ENCODE data around the gene FAM184A.
"Not testable (repeated sequence)": the region's sequence is repeated elsewhere in the genome, so short reads cannot be mapped to it uniquely, and the experiment has no call there.

FAM184A gene

GRCh38 chr6:119052987-119053386 is 25.5 kb downstream of the FAM184A start:
- no peak for DNase-seq

DNA sequence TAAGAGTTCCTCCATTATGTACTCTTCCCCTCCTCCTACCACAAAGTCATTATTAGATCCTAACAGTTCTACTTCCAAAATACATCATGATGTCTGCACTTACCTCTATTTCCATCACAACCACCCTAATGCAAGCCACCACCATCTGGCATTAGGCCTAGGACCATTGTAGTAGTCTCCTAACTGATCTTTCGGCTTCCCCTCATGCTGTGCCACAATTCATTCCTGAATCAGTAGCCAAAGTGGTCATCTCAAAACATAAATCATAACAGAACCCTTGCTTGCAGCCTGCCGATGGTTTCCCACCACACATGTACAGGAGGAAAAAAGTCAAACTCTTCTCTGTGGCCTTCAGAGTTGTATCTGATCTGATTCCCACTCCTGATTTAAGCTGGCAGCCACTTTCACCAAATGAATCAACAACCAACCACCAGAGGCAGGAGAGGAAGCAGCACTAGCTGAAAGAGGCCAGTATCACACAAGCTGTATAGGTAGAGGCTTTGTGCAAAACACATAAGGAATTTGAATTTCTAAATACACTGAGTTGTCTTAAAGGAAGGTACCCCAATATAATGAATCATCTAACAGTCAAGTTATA is 26.1 kb downstream of the FAM184A start:
- peak; percentile 14 for DNase-seq

DNA sequence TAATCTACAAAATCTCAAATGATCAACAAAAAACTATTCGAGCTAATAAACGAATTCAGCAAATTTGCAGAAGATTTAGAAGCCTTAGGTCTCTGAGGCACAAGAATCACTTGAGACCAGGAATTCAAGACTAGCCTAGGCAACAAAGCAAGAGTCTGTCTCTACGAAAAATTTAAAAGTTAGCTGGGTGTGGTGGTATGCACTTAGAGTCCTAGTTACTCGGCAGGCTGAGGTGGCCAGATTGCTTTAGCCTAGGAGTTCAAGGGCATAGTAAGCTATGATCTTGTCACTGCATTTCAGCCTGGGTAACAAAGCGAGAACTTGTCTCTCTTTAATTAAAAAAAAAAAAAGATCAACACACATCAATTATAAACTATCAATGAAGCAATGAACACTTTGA is 34.2 kb downstream of the FAM184A start:
- DNase-seq, result no peak

- no peak for DNase-seq
Observed at GRCh38 chr6:119043783-119044182, 34.7 kb downstream of the FAM184A start.

DNA sequence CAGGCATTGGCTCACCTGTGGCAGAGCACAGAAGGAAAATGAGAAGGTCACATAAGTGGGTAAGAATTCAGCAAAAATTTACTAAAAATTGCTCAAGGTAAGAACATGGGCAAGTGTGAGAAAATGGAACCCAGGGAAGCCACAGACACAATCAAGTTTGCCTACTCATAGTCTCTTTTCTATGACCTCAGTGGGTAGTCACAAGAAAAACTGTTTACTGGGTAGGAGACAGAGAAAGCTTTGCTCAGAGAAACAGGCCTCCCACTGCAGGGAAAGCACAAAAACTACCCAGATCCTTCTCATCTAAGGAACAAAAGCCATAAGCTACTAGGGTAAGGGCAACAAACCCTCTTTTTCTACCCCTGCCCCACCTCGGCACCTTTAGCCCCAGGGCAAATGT is 35.2 kb downstream of the FAM184A start:
- DNase-seq, result no peak

DNA sequence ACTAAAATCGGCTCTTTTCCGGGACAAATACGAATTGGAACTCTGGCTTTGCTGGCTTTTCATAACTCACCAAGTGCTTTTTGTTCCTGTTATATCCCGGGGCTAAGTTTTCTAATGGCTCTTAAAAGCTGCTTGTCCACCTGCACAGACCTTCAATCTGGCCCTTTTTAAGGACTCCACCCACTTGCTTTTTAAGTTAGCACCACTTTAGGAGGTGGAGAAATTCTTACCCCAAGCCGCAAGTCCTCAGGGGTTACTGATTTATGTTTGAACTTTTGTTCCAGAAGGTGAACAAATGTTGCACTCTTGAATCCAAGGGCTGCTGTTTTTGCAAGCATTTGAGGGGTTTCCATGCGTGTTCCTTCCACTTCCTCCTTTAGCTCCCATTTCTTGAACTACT is 37.8 kb downstream of the FAM184A start:
- no peak for DNase-seq

DNA sequence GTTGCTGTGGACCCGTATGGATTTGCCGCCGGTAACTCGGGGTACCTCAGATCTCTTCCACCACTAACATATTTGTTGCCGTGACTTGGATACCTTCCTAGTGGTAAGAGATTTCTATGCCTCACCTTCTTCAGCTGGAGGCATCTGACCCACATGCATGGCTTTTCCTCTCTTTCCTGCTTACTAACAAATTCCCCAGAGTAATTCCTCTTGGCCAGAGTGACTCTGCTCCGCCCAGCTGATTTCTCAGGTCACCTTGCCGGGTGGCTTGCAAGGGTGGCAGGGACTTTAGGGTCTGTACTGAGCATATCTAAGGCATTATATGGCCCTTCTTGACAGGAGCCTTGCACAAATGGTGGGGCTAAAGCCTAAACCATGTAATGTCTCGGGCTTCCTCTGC is 38.2 kb downstream of the FAM184A start:
- no peak for DNase-seq

GRCh38 chr6:119037941-119038623 is 40.4 kb downstream of the FAM184A start:
- DNase-seq, result no peak

DNA sequence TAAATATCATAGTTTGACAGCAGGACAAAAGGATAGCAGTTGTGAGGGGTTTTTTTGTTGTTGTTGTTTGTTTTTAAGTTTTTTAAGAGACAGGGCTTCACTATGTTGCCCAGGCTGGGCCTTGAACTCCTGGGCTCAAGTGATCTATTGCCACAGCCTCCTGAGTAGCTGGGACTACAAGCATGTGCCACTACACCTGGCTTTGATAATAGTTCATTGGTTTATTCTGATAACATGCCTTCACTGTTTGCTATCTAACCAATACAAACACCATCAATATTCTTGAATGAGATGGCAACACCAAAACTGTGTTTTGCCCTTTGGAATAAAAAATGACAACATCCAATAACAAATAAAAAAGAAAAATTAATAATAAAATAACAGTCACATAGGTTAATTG is 41.2 kb downstream of the FAM184A start:
- no peak for DNase-seq

DNA sequence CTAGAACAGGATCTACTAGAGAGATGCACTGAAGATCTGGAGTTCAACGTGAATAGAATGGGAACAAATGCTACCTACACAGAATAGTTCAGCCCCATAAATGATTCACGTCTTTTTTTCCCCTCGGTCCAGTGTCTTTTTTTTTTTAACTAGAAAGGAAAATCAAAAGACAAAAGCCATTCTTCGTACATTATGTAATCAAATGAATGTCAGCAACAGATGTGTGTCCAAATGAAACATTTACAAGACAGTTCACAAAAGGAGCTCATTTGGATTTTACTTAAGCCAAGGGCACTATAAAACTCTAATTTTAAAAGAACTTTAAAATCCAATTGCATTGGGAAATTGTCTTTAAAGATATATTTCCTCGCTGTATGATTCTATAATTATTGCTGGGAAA is 42.4 kb downstream of the FAM184A start:
- no peak for DNase-seq

- no peak for DNase-seq
Observed at GRCh38 chr6:119035459-119035858, 43.0 kb downstream of the FAM184A start.

DNA sequence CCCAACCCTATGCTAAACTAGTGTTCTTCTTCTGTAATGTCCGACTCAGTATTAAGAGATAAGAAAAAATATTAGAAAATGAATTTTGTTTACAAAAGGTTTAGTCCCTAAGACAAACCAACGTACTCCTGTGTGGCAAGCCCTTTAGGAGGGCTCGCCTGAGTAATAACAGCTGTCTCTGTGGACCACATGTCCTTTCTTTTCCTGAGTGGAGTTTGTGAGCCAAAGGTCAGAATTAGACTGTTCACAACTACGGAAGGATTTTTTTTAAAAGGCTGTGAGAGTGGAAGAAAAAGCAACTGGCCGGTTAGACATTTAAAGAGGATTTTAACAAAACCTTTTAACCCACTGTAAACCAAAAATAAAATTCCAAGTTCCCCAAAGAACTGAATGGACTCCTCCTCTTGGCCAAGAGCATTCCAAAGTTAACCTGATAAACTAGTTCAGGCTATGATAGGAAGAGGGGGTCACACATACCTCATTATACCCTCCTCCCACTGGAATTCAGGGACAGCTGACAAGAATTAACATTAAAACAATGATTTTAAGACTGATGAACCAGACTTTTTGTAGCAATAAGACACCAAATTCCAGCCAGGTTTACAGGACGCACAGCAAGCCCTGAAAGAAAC is 43.5 kb downstream of the FAM184A start:
- no peak for DNase-seq

- DNase-seq, result no peak
Observed at GRCh38 chr6:119032428-119032827, 46.0 kb downstream of the FAM184A start.

DNA sequence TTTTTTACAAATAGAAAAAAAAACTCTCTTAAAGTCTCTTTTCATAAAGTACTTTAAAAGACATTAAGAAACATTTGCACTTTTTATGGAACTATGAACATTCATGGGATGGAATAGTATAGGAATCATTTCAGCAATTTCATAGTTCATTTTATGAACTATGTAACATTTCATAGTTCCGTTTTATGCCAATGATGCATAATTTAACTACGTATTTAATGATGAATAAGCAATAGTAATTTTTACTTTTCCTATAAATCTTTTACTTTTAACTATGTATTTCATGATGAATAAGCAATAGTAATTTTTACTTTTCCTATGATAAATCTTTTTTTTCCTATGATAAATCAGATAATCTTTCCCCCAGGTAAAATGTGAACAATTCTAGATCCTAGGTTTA is 47.7 kb downstream of the FAM184A start:
- DNase-seq, result no peak

- no peak for DNase-seq
Observed at GRCh38 chr6:119028091-119028490, 50.4 kb downstream of the FAM184A start.

GRCh38 chr6:119027465-119027864 is 51.0 kb downstream of the FAM184A start:
- no peak for DNase-seq

- DNase-seq, result no peak
Observed at GRCh38 chr6:119026822-119027221, 51.6 kb downstream of the FAM184A start.

DNA sequence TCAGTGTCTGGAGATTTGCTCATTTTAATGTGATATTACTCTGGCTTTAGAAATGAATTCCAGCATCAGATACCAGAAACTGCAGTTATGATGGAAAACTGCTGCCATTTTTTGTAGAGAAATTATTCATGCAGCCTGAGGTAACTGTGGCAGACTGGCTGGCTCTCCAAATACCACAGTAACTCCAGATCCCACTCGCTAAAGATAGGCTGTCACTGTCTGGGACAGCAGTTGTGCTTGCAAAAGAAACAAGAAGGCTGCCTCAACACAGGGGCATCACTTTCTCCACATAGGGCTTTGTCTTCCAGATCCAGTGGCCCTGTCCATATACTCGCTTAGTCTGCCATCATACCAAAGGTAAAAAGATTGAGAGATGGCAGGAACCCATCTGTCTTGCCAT is 52.7 kb downstream of the FAM184A start:
- no peak for DNase-seq

DNA sequence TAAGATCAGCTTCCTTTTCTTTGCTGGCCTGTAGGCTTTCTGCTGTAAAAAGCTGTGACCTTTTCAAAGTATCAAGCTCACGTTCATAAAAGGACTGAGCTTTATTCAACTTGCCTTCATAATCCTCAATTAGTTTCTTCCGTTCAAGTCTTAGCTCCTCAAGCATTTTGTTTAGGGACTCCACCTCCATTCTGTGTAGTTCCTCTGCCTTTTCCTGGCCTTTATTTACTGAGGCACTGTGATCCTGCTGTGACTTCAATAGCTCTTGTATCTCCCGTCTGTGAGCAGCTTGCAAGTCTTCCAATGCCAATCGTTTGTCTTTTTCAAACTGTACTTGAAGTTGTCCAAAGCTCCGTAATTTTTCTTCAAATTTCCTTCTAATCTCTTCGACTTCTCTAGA is 54.4 kb downstream of the FAM184A start:
- DNase-seq, result no peak

- no peak for DNase-seq
Observed at GRCh38 chr6:119022796-119023195, 55.7 kb downstream of the FAM184A start.

GRCh38 chr6:119020597-119021561 is 57.6 kb downstream of the FAM184A start:
- no peak for DNase-seq

- DNase-seq, result not testable (repeated sequence)
Observed at GRCh38 chr6:119015165-119015564, 63.3 kb downstream of the FAM184A start.

- no peak for DNase-seq
Observed at GRCh38 chr6:119012521-119012920, 65.9 kb downstream of the FAM184A start.

Measured in CD4-positive, alpha-beta T cell treated with Interleukin-12 subunit alpha and Interleukin-12 subunit beta, for 1 hour (primary cell).